A549 (cell line): Measurements from ENCODE around the gene TYMS. TPM values are rescaled to one million over a fixed set of nuclear protein-coding genes. Genes with fewer than 3 reads are reported as not detected.

ENCODE experiments used
- ATAC-seq, 2 experiments: fragments of 200-7000 bp in 1 of 2; fragments of >200 bp in 1 of 2; cut with Nextera tagmentation in 1 of 2; cut with Tn5 transposase in 1 of 2; 3 replicates each; pipeline versions ENCODE4 v1.8.0 to v1.9.1; 2018 to 2020; ENCODE audit warnings: mild to moderate bottlenecking in 1 of 2, moderate library complexity in 1 of 2
- CTCF ChIA-PET: fragments of 300-600 bp; sonication (Branson Sonifier 250); formaldehyde crosslinking; extraction: SDS; loops from one replicate; lab custom pipeline; 2021; ENCODE audit warnings: antibody characterized with exemption, inconsistent platforms; lab: Yijun Ruan, JAX
- POLR2A ChIA-PET: fragments of 350-600 bp; formaldehyde crosslinking; extraction: SDS; loops from one replicate; lab custom pipeline; 2021; ENCODE audit warnings: antibody characterized with exemption, inconsistent platforms; lab: Yijun Ruan, JAX
- DNase-seq, 2 experiments: peaks; one replicate each; pipeline versions ENCODE4 v3.0.0 to v3.0.0-alpha.2; 2011 to 2016; ENCODE audit warnings: low read depth in 1 of 2, low spot score in 1 of 2
- FAIRE-seq: peaks from 2 replicates; lab custom pipeline; 2011; peaks lifted over from hg19 to GRCh38; lab: Jason Lieb, UNC
- H3K27ac ChIP-seq, 2 experiments: fragments of >200 bp; sonication (Bioruptor Twin); formaldehyde crosslinking; 3 replicates each; pipeline ENCODE4 v1.5.1; 2016 to 2017
- H3K4me1 ChIP-seq: fragments of >200 bp; sonication (Bioruptor Twin); formaldehyde crosslinking; 3 replicates; pipeline ENCODE4 v1.6.1; 2016
- H3K4me2 ChIP-seq: fragments of >200 bp; sonication (Bioruptor Twin); formaldehyde crosslinking; 3 replicates; pipeline ENCODE4 v1.6.1; 2016
- H3K4me3 ChIP-seq: fragments of >200 bp; sonication (Bioruptor Twin); formaldehyde crosslinking; 3 replicates; pipeline ENCODE4 v1.5.1; 2016
- H3K9me3 ChIP-seq: fragments of >200 bp; sonication (Bioruptor Twin); formaldehyde crosslinking; 3 replicates; pipeline ENCODE4 v1.6.1; 2016
- ATOH8 ChIP-seq: fragments of 250-450 bp; sonication (Bioruptor Pico); IDR thresholded peaks from 2 replicates; pipeline ENCODE4 v1.5.0; 2020; ENCODE audit warnings: low read depth, mild to moderate bottlenecking, moderate library complexity
- BHLHE40 ChIP-seq: IDR thresholded peaks from 2 replicates; pipeline ENCODE4 v1.6.1; 2012; ENCODE audit warnings: low read depth, low read length, inconsistent platforms
- CBX2 ChIP-seq: fragments of 200-600 bp; sonication (generic); IDR thresholded peaks from 2 replicates; pipeline ENCODE4 v1.6.1; 2016; ENCODE audit warnings: low read depth, mild to moderate bottlenecking, borderline replicate concordance
- CHD4 ChIP-seq: fragments of 200-600 bp; sonication (generic); IDR thresholded peaks from 2 replicates; pipeline ENCODE4 v1.6.1; 2016; ENCODE audit warnings: antibody characterized with exemption, mild to moderate bottlenecking, borderline replicate concordance
- EHF ChIP-seq: fragments of 250-450 bp; sonication (Bioruptor Pico); IDR thresholded peaks from 2 replicates; pipeline ENCODE4 v1.5.0; 2020; ENCODE audit warnings: mild to moderate bottlenecking
- EHMT2 ChIP-seq: fragments of 200-600 bp; sonication (generic); IDR thresholded peaks from 2 replicates; pipeline ENCODE4 v1.6.1; 2016; ENCODE audit warnings: antibody characterized with exemption, low read depth, mild to moderate bottlenecking, moderate library complexity
- FOSB ChIP-seq: fragments of 250-450 bp; sonication (Bioruptor Pico); IDR thresholded peaks from 2 replicates; pipeline ENCODE4 v1.5.0; 2020; ENCODE audit warnings: mild to moderate bottlenecking, moderate library complexity
- FOXS1 ChIP-seq: fragments of 250-450 bp; sonication (Bioruptor Pico); IDR thresholded peaks from 2 replicates; pipeline ENCODE4 v1.5.0; 2020; ENCODE audit warnings: mild to moderate bottlenecking, moderate library complexity
- HOXA7 ChIP-seq: fragments of 250-450 bp; sonication (Bioruptor Pico); IDR thresholded peaks from 2 replicates; pipeline ENCODE4 v1.5.0; 2020; ENCODE audit warnings: mild to moderate bottlenecking, moderate library complexity
- JUN ChIP-seq, 2 experiments: fragments of >200 bp; sonication (Bioruptor Twin); formaldehyde crosslinking; IDR thresholded peaks; 2 replicates in 1 of 2; 3 replicates in 1 of 2; pipeline ENCODE4 v1.6.1; 2016 to 2017
- KDM1A ChIP-seq: fragments of 200-600 bp; sonication (generic); IDR thresholded peaks from 2 replicates; pipeline ENCODE4 v1.6.1; 2016; ENCODE audit warnings: low read depth, mild to moderate bottlenecking
- RARB ChIP-seq: fragments of 250-450 bp; sonication (Bioruptor Pico); IDR thresholded peaks from 2 replicates; pipeline ENCODE4 v1.8.0; 2021; ENCODE audit warnings: mild to moderate bottlenecking, moderate library complexity
- RCOR1 ChIP-seq: fragments of 150-350 bp; IDR thresholded peaks from 2 replicates; pipeline ENCODE4 v1.6.1; 2014; ENCODE audit warnings: antibody characterized with exemption, low read length, low read depth
- RFX5 ChIP-seq: fragments of 450-650 bp; IDR thresholded peaks from 2 replicates; pipeline ENCODE4 v1.7.1; 2014; ENCODE audit warnings: antibody characterized with exemption, mild to moderate bottlenecking, moderate library complexity
- RNF2 ChIP-seq: fragments of 200-600 bp; sonication (generic); IDR thresholded peaks from 2 replicates; pipeline ENCODE4 v1.6.1; 2016; ENCODE audit warnings: low read depth, mild to moderate bottlenecking, antibody characterized with exemption, moderate library complexity, borderline replicate concordance
- SMC3 ChIP-seq: fragments of >200 bp; sonication (Bioruptor Twin); formaldehyde crosslinking; IDR thresholded peaks from 3 replicates; pipeline ENCODE4 v1.6.1; 2018; ENCODE audit warnings: inconsistent platforms
- SREBF2 ChIP-seq: fragments of 450-650 bp; IDR thresholded peaks from 2 replicates; pipeline ENCODE4 v1.6.1; 2014; ENCODE audit warnings: mild to moderate bottlenecking, moderate library complexity
- TFCP2L1 ChIP-seq: fragments of 250-450 bp; sonication (Bioruptor Pico); IDR thresholded peaks from 2 replicates; pipeline ENCODE4 v1.5.0; 2021; ENCODE audit warnings: mild to moderate bottlenecking
- USF2 ChIP-seq: fragments of 450-650 bp; IDR thresholded peaks from 2 replicates; pipeline ENCODE4 v1.6.1; 2014; ENCODE audit warnings: antibody characterized with exemption
- ZC3H11A ChIP-seq: fragments of 450-650 bp; IDR thresholded peaks from 2 replicates; pipeline ENCODE4 v1.6.1; 2014; ENCODE audit warnings: antibody characterized with exemption, mild to moderate bottlenecking
- ZFP36 ChIP-seq: fragments of 450-650 bp; IDR thresholded peaks from 2 replicates; pipeline ENCODE4 v1.6.1; 2014; ENCODE audit warnings: borderline replicate concordance; ENCODE audit not compliant: partially characterized antibody
- ZSCAN20 ChIP-seq: fragments of 250-450 bp; sonication (Bioruptor Pico); IDR thresholded peaks from 2 replicates; pipeline ENCODE4 v1.8.0; 2022; ENCODE audit warnings: mild to moderate bottlenecking, moderate library complexity
- WGBS: methylation state at CpG from one replicate; pipeline ENCODE4 v1.1.6; 2017; ENCODE audit errors: missing lambda C conversion rate; 5-methylcytosine and 5-hydroxymethylcytosine counted together
- polyA plus RNA-seq, 4 experiments: library from polyadenylated mRNA; depleted of rRNA in 3 of 4; stranded (reverse); fragments of >200 nt; fragmentation: RNase III in 1 of 4; extraction: RNeasy Plus Mini Kit Qiagen cat#74134 plus additional on column Dnase treatment in 1 of 4; gene quantifications; 2 replicates in 3 of 4; 3 replicates in 1 of 4; pipeline ENCODE4 v1.2.3, GENCODE V29; 2011 to 2017
- TF ChIP-seq, protein P1 (sequence below): IDR thresholded peaks from 2 replicates; pipeline ENCODE4 v1.6.1; 2012
- TF ChIP-seq, protein P2 (sequence below): fragments of >200 bp; sonication (Bioruptor Twin); formaldehyde crosslinking; IDR thresholded peaks from 2 replicates; pipeline ENCODE4 v1.6.1; 2016
- TF ChIP-seq, protein P3 (sequence below): fragments of 250-450 bp; sonication (Bioruptor Pico); IDR thresholded peaks from 2 replicates; pipeline ENCODE4 v1.5.0; 2021; ENCODE audit warnings: mild to moderate bottlenecking, moderate library complexity, borderline replicate concordance

The TYMS gene
- polyA plus RNA-seq, 2 of the 4 experiments (the other 2 are of a cell fraction) = 118 to 173 TPM

- Histone ChIP-seq H3K4me1 (peaks cover 6% of the 10 kb centered on the region; the same call in 2 of the 3 replicates), H3K9me3 (no peaks in the 10 kb centered on the region), H3K4me2 (no peak overlapping the region), H3K4me3 (no peak overlapping the region), H3K27ac (no peak overlapping the region)
- POLR2A ChIA-PET = no interaction called here
- ATAC-seq (no peak), DNase-seq (no peak), FAIRE-seq (no peak)
- 92% methylated on average over 4 of the region's 4 CpGs for WGBS
- CTCF ChIA-PET = interaction anchor here (1.1 to 1.6 kb wide), 2 partner anchors 13 to 22 kb away, joined by 3 to 4 read pairs; no protein-coding TSS in a partner anchor
- TF ChIP-seq CHD4 (no peak), SMC3 (no peak), ZFP36 (no peak), RNF2 (no peak), RFX5 (no peak), FOXS1 (CRISPR knock-in tag) (no peak), CBX2 (no peak), FOSB (CRISPR knock-in tag) (no peak)
- TF ChIP-seq, protein P1, sequence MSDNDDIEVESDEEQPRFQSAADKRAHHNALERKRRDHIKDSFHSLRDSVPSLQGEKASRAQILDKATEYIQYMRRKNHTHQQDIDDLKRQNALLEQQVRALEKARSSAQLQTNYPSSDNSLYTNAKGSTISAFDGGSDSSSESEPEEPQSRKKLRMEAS = no peak
- TF ChIP-seq, protein P2, sequence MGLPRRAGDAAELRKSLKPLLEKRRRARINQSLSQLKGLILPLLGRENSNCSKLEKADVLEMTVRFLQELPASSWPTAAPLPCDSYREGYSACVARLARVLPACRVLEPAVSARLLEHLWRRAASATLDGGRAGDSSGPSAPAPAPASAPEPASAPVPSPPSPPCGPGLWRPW = no peak
- TF ChIP-seq, protein P3, sequence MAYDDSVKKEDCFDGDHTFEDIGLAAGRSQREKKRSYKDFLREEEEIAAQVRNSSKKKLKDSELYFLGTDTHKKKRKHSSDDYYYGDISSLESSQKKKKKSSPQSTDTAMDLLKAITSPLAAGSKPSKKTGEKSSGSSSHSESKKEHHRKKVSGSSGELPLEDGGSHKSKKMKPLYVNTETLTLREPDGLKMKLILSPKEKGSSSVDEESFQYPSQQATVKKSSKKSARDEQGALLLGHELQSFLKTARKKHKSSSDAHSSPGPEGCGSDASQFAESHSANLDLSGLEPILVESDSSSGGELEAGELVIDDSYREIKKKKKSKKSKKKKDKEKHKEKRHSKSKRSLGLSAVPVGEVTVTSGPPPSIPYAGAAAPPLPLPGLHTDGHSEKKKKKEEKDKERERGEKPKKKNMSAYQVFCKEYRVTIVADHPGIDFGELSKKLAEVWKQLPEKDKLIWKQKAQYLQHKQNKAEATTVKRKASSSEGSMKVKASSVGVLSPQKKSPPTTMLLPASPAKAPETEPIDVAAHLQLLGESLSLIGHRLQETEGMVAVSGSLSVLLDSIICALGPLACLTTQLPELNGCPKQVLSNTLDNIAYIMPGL (CRISPR knock-in tag) = no peak
These were observed 2.9 kb upstream of the TYMS start for GRCh38 chr18:654601-655000.

DNA sequence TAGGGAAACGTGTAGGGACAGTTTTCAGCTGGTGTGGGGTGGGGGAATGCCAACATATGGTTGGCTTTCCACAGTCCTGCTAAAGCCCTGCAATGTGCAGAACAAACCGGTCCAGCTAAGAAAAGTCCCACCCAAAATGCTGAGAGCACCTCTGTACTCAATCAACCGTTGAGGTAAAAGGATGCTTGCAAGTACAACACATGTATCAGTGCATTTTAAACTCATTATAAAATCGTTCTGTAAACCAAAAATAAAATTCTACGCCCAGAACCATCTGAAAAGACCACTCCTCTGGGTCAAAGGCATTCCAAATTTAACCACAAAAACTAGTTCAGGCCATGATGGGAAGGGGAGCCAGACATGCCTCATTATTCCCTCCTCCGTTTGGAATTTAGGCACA is 2.0 kb upstream of the TYMS start:
- no peaks in the 10 kb centered on the region; the same call in 2 of the 3 replicates for H3K4me1 ChIP-seq
- TF ChIP-seq RCOR1 (no peak), FOXS1 (CRISPR knock-in tag) (no peak), KDM1A (no peak), USF2 (no peak), EHF (CRISPR knock-in tag) (no peak), ZC3H11A (no peak), ATOH8 (no peak), JUN (IDR thresholded peaks at IDR 0.05) (no peak), BHLHE40 (no peak), SMC3 (no peak), HOXA7 (CRISPR knock-in tag) (no peak), EHMT2 (no peak), RFX5 (no peak), ZSCAN20 (no peak), RARB (no peak), SREBF2 (no peak), TFCP2L1 (CRISPR knock-in tag) (no peak)
- TF ChIP-seq, protein P1 = no peak
- TF ChIP-seq, protein P3 (CRISPR knock-in tag) = no peak
- no peak overlapping the region for H3K4me3 ChIP-seq
- no peak for FAIRE-seq
- 76% methylated on average over 6 of the region's 6 CpGs for WGBS
- ATAC-seq = no peak
- no peak for DNase-seq
- ChIA-PET CTCF (interaction anchor here (0.7 kb wide), 1 partner anchor 59 kb away, joined by 4 read pairs; the partner anchor contains the start of gene CLUL1), POLR2A (no interaction called here)
- H3K4me2 ChIP-seq = no peak overlapping the region
- H3K9me3 ChIP-seq = no peaks in the 10 kb centered on the region
- H3K27ac ChIP-seq = no peak overlapping the region
